DND-41 (cell line): Measurements from ENCODE around the gene EIF4E.

Experiments used
- EZH2 ChIP-seq: IDR thresholded peaks from 3 replicates; pipeline ENCODE4 v1.6.1; 2012; ENCODE audit warnings: borderline replicate concordance, low read depth, mild to moderate bottlenecking, moderate library complexity, low read length, inconsistent platforms; ENCODE audit not compliant: severe bottlenecking
- TF ChIP-seq, protein P1 (sequence below): IDR thresholded peaks from 2 replicates; pipeline ENCODE4 v1.5.1; 2012; ENCODE audit warnings: borderline replicate concordance, low read length, moderate library complexity, mild to moderate bottlenecking; ENCODE audit not compliant: poor library complexity, severe bottlenecking; ENCODE audit errors: extremely low read depth

DNA sequence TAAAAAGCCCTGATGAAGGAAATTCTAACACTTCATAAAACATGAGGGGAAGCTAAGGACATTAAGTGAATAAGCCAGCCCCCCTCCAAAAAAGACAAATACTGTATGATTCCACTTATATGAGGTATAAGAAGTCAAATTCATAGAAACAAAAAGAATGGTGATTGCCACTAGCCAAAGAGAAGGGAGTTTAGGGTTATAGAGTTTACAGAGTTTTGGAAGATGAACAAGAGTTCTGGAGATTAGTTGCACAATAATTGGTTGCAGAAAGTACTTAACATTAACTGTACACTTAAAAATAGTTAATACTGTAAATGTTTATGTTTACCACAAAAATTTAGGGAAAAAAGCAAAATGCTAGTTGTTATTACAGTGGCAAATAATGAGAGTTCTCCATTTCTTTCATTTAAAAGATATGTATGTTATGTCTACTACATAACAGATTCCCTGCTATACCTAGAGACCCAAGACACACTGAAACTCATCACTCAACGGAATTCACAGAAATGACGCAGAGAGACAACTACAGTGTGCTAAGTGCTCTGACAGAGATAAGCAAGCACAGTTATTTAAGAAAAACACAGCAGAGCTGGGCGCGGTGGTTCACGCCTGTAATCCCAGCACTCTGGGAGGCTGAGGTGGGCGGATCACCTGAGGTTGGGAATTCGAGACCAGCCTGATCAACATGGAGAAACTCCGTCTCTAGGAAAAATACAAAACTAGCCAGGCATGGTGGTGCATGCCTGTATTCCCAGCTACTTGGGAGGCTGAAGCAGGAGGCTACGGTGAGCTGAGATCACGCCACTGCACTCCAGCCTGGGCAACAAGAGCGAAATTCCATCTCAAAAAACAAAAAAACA, 37.2 kb downstream of the EIF4E start:
- TF ChIP-seq, protein P1, sequence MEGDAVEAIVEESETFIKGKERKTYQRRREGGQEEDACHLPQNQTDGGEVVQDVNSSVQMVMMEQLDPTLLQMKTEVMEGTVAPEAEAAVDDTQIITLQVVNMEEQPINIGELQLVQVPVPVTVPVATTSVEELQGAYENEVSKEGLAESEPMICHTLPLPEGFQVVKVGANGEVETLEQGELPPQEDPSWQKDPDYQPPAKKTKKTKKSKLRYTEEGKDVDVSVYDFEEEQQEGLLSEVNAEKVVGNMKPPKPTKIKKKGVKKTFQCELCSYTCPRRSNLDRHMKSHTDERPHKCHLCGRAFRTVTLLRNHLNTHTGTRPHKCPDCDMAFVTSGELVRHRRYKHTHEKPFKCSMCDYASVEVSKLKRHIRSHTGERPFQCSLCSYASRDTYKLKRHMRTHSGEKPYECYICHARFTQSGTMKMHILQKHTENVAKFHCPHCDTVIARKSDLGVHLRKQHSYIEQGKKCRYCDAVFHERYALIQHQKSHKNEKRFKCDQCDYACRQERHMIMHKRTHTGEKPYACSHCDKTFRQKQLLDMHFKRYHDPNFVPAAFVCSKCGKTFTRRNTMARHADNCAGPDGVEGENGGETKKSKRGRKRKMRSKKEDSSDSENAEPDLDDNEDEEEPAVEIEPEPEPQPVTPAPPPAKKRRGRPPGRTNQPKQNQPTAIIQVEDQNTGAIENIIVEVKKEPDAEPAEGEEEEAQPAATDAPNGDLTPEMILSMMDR, result no peak
- no peak for TF ChIP-seq EZH2
